ENCODE measurements around the gene FEZF1.
"Not testable (repeated sequence)": the region's sequence is repeated elsewhere in the genome, so short reads cannot be mapped to it uniquely, and the experiment has no call there.

FEZF1 gene

DNA sequence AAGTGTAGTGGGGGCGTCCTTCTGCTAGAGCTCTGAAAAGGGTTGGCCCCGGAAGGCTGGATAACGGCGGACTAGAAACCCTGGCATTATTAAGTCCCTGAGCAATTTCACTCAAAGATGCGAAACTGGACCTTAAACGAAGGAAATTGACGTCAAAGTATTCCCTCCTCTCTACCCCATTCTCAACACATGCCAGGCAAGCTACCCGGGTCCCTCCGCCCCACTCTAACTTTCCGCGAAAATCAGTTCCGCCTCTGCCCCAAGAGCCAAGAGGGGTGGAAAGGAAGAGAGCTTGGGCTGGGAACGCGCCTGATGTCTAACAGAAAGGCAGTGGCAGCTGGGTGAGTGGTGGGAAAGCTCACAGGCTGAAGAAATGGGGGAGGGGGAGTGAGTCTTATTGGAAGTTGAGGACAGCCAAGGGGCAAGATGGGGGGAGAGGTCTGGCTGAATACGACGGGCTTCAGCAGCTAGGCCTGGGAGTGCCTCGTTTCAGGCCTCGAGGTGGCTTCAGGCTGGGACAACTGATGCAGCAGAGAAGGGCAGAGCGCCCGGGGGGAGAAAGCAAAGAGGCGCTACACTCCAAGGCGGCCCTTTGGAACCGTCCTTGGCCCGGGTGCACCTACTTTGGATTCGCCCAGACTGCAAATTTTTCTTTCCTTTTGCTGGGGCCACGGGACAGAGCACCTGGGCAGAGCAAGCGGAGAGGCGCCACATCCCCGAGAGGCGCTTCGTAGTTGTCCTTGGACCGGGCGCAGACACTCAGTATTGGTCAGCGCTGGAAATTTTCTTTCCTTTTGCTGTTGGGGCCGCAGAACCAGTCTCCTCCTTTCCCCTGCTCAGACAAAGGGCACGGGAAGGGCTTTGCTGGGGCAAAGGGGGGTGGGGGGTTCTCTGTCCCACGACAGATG lies 2.0 kb upstream of the FEZF1 start:
- no peak for DNase-seq

DNA sequence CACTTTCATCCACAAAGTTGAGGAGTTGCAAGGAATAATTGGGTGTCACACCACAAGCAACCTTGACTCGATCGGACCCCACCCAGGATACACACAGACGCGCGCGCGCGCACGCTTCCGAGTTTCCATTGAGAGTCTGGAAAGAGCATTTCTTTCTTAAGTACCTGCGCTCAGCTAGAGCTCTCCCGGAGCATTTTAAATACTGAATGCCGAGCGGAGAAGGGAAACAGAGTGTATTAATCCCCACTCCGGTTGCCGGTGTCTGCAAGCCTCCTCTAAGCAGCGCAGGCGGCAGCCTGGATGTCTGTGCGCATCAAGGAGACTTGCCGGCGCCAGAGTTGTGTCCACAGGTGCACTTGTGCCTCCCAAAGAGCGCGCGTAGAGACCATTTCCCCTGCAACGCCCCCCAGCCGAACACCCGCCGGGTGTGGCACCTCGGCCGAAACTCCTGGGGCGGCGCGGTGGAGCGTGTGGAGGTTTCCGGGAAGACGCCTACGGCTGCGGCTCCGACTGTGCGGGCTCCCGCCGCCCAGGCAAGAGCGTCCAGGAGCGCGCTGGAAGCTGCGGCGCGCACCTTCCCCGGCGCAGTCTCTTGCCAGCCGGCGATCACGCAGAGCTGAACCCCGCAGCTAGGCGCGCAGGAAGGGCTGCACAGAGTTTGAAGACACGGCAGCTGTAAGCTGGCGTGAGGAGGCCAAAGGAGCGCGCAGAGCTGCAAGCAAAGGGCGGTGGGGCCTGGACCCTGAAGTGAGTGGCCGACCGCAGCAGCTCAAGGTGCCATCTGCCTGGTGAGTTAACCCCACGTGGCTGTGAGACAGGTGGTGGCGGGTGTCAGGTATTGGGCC lies 1.1 kb upstream of the FEZF1 start:
- DNase-seq = no peak

DNA sequence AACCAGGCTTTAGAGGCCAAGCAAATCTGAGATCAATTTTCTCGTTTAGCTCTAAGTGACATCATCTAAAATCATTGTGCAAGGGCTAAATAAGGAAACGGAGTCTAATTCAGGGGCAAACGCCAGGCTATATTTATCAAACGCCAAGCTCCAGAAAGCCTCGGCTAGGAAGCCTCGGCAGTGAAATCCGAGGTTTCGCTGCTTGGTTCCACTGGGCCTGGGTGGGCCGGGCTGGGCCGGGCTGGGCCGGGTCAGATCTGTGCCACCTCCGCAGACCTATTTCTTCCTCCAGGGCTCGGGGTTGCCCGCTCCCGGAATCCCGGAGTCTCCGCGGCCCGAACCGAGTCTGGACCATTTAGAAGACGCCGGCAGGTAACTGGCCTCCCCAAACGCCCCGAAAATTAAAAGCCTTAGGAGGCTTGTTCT lies 459 bp upstream of the FEZF1 start:
- DNase-seq = no peak

DNA sequence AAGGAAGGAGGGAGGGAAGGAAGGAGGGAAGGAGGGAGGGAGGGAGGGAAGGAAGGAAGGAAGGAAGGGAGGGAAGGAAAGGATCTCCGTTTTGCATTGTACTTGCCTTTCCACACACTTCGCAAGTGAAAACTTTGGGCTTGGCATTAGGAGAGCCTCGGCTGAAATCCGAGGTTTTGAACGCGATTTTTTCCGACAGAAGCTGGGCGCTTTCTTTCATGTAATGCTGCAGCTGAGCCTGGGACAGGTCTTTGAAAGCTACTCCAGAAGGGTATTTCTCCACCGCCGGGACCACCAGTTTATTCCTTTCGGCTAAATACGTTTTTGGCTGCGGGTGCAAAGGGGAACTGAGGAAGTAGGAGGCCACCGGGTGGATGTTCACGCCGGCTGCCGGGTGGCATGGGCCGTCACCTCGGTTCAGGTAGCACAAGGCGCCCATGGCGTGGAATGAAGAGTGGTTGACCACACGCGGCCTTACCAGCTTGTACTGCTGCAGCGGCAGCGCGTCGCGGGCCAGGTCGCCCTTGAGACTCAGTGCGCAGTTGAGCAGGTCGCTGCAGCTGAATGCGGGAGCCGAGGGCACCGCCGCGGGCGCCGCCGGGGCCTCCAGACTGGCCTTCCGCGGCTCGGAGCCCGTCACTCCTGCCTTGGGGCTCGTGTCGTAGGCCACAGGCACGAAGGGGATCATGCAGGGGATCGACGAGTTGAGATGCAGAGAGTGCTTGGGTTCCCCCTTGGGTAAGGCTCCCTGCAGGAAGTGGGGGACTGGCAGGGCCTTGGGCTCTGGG lies 825 bp downstream of the FEZF1 start:
- no peak for DNase-seq

DNA sequence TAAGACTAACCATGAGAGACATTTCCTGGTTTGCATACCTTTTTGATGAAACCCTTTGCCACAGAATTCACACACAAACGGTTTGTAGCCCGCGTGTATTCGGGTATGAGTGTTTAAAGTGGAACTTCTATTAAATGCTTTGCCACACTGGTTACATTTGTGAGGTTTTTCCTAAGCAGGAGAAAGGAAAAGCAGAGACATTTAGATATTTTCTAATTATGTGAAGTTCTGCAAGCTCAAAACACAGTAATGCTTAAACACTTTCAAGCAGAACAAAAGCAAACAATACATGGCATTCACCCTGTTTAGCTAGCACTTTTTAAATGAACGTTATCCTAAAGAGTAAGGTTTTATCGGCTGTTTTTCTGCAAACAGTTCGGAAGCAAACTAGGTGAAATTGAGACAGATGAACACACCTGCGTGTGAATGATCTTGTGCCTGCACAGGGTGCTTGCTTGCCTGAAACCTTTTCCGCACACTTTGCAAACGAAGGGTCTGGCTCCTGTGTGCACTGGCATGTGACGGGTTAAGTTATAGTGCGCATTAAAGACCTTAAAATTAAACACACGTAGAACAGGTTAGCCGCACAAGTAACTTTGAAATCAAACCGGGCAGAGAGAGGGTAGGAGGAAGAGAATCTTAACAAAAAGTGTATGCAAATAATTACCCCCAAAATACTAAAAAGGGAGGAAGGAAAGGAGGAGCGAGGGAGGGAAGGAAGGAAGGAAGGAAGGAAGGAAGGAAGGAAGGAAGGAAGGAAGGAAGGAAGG lies 1.6 kb downstream of the FEZF1 start:
- no peak for DNase-seq

DNA sequence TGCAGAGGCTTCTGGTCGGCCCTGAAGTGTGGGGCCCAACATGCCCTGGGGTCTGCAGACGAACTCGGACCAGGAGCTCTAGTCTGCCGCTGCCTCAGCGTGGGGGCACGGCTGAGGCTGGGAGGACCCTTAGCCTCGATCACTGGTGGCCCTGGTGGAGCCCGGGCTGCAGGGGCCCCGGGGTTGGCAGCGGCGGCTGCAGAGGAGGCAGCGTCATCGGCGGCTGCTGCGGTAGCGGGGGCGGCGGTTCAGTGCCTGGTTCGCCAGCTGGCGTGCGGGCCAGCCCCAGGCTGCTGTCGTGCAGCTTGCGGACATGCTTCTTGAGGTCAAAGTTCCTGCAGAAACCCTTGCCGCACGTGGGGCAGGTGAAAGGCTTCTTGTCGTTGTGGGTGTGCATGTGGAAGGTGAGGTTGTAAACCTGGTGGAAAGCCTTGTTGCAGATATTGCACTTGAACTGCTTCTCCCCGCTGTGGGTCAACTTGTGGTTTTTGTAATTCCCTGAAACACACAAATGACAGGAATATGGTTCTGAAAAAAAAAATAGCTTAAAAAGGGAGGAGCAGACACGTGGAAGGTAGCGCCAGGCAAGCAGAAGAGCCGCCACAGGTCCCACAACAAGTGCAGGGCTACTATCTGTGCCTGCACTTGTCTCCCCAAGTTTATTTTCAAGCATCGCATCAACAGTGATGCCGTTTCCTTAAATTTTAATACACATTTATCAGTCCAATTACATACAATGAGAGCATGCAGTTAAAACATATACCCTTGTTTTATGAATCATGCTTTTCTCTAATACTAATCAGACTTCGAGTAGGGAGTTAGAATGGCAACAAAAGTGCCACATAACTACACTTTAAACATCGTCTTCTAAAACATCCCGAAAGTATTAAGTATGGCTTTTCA lies 2.4 kb downstream of the FEZF1 start:
- DNase-seq = no peak

DNA sequence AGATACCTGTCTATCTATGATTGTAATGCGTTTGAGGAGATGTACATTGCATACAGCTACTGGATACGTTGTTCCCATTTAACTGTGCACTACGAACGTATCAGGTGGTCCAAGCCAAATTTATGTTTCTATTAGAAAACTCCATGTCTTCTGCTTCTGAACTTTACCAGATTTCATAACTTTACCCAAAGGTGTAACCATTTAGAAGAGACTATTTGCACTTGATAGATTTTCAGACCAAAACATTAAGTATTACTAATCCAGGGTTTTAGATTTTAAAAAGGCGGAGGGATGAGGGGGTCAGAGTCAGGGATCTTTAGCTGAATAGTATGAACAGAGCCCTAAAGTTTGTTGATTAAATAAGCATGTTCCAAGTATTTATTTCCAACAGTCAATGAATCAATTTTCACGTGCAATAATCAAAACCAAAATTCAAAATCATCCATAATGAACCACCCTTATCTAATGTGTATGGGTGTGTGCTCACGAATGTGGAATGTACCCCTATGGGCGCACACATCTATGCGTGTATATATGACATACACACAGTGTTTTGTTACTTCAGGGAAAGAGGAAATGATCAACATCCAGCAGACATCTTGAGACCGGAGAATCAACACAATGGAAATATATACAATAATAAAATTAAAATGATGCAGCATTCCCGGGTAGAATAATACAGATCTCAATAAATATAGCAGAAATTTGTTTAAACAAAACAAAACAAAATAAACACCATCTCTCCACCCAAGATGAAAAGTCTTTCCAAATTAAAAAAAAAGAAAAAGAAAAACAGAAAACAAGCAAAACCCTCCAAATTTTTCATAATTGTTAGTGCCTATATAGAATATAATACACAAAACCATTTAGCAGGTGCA lies 3.4 kb downstream of the FEZF1 start:
- DNase-seq = no peak

DNA sequence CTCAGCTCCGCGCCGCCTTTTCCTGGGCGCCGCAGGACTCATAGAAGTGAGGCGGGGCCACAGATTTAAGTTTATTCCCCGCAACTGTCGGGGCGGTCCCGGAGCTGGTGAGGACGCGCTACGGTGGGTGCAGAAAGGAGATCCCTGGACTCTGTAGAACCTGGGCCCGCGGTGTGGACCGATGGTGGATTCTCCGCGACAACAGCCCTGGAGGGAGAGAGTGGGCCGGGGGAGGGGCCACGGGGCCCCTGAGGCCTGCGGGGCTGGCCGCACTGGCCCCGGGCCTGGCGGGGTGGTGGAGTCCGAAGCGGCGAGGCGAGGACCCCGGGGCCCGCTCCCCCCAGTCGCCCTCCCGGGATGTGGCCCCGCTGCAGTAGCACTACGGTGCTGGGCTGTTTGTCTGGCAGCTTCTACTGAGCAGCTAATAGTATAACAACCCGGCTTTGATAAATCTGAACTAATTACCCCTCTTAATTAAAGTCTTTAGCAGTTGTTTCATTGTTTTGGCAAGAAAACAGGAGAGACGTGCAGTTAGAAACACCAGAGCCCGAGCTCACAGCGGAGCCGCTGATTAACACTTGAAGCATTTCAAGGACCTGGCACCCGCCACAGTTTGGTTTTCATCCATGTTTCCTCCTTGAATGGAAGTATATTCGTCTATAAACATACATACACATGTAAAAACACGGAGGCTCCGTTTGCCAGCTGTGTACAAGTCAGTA lies 4.2 kb downstream of the FEZF1 start:
- DNase-seq = no peak

DNA sequence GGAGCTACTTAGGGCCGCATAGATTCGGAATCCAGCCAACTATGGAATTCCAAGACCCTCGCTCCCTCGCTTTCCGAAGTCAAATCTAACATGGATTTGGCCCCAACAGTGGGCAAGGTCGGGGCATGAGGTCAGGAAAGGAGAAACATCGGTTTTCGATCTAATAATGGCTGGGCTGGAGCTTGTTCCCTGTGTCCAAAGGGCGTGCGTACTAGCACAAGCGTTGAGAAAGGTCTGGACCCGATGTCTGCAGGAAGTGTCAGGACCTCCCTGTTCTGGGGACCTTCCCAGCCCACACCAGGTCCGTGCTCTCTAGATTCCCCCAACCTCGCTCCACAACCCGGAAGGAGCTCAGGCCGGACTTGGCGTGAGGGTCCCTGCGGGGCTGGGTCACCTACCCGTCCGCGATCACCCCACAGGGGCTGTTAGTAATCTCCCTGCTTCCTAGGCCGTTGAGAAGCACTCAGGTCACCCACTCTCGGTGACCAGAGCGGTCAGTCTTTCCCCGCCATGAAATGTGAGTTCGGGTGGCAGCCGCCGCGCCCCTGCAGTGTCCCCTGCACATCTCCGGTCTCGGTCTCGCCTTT lies 4.8 kb downstream of the FEZF1 start:
- DNase-seq = no peak

DNA sequence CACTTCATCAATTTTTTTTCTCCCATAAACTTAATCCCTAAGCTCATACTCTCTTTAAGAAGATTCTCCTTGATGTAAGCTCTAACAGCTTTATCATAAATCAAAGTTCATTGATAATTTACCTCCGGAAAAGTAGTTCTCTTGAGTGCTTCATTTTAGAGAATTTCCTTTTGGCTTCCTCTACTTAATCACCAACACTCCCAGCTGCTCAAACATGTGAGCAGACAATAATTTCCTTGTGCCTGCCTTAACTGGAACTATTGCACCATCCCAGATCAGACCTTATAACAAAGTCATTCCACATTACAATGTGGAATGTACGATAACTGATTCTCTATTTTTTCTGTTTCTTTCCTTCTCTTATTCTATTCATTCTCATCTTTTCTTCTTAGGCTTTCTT lies 5.9 kb downstream of the FEZF1 start:
- DNase-seq = no peak

DNA sequence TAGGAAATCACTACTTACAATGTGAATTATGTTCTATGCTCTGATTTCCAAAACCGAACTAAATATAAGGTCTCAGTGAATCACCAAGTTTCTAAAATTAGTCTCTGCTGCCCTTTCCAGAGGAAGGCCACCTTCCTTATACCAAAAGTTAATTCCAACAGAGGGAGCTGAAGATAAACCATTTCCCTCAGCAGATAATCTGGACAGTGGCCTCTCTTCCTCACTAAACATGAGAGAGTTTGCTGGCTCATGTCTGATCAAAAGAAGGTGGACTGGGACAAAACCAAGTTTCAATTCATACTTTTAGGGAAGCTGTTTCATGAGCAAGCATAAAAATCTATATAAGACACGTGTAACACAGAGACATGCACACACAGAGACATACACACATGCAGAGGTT lies 6.4 kb downstream of the FEZF1 start:
- no peak for DNase-seq

DNA sequence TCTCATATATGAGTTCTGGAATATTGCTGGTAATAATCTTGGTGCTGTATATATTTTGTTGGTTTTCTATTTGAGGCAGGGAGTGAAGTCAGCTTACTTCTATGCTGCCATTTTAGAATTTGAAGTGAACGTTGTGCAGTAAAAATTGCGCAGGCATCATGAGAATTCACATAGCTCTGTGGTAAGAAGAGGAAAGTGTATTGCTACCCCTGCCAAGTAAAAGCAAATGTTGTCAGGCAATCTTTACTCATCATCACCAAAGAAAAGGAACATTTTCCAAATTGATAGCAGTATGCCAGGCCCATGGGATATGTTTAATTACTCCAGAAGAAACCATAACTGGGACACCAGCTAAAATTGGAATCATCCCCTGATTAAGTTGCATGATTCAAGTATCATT lies 13.4 kb downstream of the FEZF1 start:
- no peak for DNase-seq

DNA sequence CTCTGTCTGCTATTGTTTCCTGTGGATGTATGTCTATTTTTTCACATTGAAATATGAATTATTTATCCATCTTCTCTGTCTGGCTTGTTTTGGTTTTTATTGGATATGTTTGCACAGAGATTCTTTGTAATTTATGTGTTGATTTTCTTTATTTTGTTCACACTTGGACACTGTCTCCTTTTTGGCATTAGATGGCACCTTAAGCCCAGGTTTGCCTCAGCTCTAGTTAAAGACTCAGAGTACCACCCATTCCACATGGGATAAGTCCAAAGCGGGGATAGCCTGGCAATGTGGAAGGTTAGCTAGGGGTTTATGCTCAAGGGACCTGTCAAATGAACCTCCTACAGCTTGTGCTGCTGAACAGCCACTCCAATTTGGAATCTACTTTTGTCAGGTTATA lies 14.1 kb downstream of the FEZF1 start:
- no peak for DNase-seq

DNA sequence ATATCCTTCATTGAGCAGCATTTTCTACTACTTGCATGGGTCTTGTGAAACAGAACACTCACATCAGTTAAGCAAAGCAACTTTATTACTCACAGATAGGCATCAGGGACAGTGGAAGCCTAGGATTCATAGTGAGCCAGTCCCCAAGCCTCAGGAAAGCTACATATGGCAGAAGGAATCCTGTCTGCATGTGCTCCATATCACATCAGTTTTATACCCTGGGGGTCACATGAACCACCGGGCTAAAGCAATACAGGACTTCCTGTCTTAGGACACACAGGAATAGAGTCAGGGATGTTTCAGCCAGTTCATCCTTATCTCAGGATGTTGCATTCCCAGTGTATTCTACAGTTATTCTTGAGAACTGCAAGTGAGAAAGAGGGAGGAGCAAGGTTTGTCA lies 15.1 kb downstream of the FEZF1 start:
- DNase-seq = no peak

DNA sequence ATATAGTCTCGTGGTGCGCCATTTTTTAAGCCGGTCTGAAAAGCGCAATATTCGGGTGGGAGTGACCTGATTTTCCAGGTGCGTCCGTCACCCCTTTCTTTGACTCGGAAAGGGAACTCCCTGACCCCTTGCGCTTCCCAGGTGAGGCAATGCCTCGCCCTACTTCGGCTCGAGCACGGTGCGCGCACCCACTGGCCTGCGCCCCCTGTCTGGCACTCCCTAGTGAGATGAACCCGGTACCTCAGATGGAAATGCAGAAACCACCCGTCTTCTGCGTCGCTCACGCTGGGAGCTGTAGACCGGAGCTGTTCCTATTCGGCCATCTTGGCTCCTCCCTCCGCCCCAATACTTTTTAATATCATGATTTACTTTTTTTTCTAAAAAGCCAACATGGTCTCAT lies 19.9 kb downstream of the FEZF1 start:
- DNase-seq = not testable (repeated sequence)

DNA sequence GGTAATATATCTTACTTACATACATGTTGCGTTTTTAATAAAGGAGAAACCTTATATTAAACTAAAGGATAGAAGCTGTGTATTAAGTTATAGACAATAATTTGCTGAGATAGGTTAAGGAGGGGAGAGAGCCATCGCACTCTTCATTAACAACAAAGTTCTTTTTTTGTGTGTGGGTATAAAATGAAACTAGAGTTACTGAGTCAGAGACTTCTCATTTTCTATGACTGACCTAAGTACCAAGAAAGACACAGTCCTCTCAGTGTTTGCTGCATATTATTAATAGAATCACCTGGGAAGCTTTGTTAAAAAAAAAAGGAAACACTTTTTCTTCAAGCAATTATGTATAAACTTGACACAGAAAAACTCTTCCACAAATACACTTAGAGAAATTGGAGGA lies 31.4 kb downstream of the FEZF1 start:
- DNase-seq = no peak

DNA sequence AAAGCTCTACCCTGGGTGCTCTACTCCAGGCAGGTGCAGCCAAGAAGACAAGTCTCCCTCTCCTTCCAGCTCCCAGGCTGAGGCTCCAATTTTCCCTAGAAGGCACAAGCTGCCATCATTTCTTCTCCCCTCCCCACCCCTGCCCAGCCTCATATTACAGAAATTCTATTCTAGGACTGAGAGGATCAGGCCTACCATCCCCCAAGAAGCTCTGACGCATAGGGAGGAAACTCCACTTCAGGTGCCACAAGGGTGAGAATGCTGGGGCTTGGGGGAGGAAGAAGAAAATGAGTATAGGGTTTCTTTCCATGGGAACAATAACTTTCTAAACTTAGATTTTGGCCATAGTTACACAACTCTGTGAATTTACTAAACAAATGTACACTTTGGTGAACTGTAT lies 35.3 kb downstream of the FEZF1 start:
- no peak for DNase-seq

DNA sequence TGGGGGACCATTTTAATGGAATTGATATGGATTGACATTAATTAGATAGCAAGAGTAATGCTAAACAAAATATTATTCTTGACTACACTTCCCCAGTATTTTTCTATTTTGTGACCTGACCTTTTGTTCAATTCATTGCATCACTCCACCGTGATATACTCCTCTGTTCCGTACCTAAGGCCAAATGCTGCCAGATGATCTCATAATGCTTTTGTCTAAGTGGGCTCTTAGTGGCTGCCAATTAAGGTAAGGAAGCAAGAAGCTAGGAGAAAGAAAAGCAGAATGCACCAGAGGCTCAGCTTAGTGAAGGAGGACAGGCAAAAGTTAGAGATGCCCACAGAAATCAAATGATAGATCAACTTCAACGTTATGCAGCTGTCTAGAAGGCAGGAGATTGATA lies 36.4 kb downstream of the FEZF1 start:
- no peak for DNase-seq

DNA sequence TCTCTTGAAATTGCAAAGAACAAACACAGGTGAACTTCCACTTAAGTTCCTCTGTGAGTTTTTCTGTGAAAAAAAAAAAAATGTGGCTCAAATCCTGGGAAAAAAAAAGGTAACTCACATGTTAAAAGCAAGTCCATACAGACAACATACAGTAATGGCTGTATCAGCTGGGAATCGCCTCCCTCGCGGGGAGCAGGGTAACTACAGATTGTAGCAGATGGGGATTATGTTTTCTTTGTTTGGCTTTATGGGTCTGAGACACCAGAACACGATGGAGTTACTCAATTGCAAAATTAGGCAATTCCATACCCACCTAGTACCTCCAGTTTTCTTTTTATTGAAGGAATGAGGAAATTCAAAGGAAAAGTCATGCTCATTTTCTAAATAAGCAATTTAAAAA lies 42.3 kb downstream of the FEZF1 start:
- no peak for DNase-seq

All from NCI-H1436 treated with DMSO at 0.1 percent for 48 hours (cell line).